ENCODE results near the gene ANKS6. TPM values are rescaled to one million over a fixed set of nuclear protein-coding genes. Genes with fewer than 3 reads are reported as not detected.

The ANKS6 gene
- total RNA-seq, 4 donors from 2014 or later: 15.8 to 31.4 (median 23.6) TPM

DNA sequence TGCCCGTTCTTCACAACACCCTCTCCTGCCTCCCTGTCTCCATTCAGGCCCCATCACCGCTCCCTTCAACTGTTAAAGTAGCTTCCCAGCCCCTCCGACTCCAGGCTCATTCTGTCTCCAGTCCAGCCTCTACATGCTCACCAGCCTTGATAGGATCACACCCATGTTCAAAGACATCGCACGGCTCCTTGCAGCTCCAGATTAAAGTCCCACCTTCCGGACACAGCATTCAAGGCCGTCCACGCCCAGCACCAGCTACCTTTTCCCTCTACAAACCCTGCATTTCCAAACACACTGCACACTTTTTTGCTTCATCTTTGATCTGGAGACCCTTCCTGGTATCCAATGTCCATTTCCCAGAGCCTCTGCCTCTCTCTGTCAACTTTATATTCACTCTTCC is 94.0 kb downstream of the ANKS6 start:
- Histone ChIP-seq H3K9me3 (peaks cover 0 to 9% (median 2%) of the 10 kb centered on the region in 4 donors), H3K4me1 (peaks cover 6 to 7% (median 7%) of the 10 kb centered on the region in 4 donors), H3K27ac (replicated peaks in 1 of 4) (no peak overlapping the region), H3K4me3 (no peak overlapping the region), H3K36me3 (no peaks in the 10 kb centered on the region), H3K27me3 (peaks cover 0 to 82% (median 4%) of the 10 kb centered on the region in 4 donors)
- intact Hi-C loops (cut with DNase I): loop anchor here (10.0 kb wide), 1 partner anchor 388 kb away; no protein-coding TSS in a partner anchor
- no peak for TF ChIP-seq POLR2AphosphoS5 (IDR thresholded peaks at IDR 0.05)
- no peak for TF ChIP-seq POLR2A (IDR thresholded peaks at IDR 0.05; ENCODE audit: low read depth)
- TF ChIP-seq, protein P1, sequence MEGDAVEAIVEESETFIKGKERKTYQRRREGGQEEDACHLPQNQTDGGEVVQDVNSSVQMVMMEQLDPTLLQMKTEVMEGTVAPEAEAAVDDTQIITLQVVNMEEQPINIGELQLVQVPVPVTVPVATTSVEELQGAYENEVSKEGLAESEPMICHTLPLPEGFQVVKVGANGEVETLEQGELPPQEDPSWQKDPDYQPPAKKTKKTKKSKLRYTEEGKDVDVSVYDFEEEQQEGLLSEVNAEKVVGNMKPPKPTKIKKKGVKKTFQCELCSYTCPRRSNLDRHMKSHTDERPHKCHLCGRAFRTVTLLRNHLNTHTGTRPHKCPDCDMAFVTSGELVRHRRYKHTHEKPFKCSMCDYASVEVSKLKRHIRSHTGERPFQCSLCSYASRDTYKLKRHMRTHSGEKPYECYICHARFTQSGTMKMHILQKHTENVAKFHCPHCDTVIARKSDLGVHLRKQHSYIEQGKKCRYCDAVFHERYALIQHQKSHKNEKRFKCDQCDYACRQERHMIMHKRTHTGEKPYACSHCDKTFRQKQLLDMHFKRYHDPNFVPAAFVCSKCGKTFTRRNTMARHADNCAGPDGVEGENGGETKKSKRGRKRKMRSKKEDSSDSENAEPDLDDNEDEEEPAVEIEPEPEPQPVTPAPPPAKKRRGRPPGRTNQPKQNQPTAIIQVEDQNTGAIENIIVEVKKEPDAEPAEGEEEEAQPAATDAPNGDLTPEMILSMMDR (IDR thresholded peaks at IDR 0.05): no peak
- TF ChIP-seq EP300 (IDR thresholded peaks at IDR 0.05): no peak
- DNase-seq (ENCODE audit: extremely low spot score): no peak
- whole genome bisulfite sequencing: 90% methylated on average over 8 of the region's 8 CpGs

DNA sequence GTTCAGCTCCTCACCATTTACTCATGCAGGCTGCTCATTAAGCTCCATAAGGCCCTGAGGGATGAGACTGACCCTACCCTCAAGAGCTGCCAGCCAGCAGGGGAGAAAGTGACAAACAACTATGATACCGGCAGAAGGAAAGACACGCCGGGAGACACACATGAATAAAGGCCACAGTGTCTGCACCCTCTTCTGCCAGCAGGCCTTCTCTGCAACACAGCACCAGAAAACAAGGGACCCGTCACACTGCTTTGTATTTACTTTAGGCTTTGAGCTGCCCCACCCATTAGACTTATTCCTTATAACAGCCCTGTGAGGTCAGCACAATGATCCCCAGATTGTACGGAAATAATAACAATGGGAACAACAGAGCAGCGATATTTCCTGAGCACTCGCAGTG is 94.8 kb downstream of the ANKS6 start:
- intact Hi-C loops (cut with DNase I): loop anchor here (10.0 kb wide), 1 partner anchor 387 kb away; no protein-coding TSS in a partner anchor

DNA sequence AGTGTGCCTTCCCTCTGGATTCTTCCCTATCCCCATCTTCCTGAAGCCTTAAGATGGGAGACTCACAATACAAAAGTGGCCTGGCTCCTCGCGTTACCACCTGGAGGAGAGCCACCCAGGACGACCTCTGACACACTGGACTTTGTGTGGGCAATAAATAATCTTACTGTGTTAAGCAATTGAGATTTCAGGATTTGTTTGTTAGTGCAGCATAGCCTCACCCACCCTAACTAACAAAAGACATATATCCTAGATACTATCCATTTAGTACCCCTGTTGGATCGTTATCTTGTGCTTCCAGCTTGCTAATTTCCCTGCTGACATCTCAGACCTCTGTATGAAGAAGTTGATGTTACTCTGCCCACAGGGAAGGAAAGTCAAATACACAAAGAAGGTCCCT is 95.6 kb downstream of the ANKS6 start:
- H3K4me3 ChIP-seq: no peak overlapping the region
- peaks cover 0 to 9% (median 2%) of the 10 kb centered on the region in 4 donors for H3K9me3 ChIP-seq
- intact Hi-C loops (cut with DNase I): loop anchor here (10.0 kb wide), 1 partner anchor 386 kb away; no protein-coding TSS in a partner anchor
- 57% methylated on average over 4 of the region's 4 CpGs for WGBS
- DNase-seq (ENCODE audit: extremely low spot score): no peak
- H3K27me3 ChIP-seq: peaks cover 0 to 80% (median 3%) of the 10 kb centered on the region in 4 donors
- no peaks in the 10 kb centered on the region for H3K36me3 ChIP-seq
- no peak overlapping the region for H3K27ac ChIP-seq (replicated peaks in 1 of 4)
- TF ChIP-seq EP300 (IDR thresholded peaks at IDR 0.05) (no peak), POLR2A (IDR thresholded peaks at IDR 0.05; ENCODE audit: low read depth) (no peak), POLR2AphosphoS5 (IDR thresholded peaks at IDR 0.05) (no peak)
- TF ChIP-seq, protein P1 (IDR thresholded peaks at IDR 0.05): no peak
- no peaks in the 10 kb centered on the region for H3K4me1 ChIP-seq

More for the DNA sequence above, 94.8 kb downstream of the ANKS6 start:
- TF ChIP-seq EP300 (IDR thresholded peaks at IDR 0.05): no peak
- TF ChIP-seq, protein P1 (IDR thresholded peaks at IDR 0.05): no peak
- no peak for TF ChIP-seq POLR2AphosphoS5 (IDR thresholded peaks at IDR 0.05)
- no peak for TF ChIP-seq POLR2A (IDR thresholded peaks at IDR 0.05; ENCODE audit: low read depth)
- Histone ChIP-seq H3K4me3 (no peak overlapping the region), H3K27ac (replicated peaks in 1 of 4) (no peak overlapping the region), H3K4me1 (no peaks in the 10 kb centered on the region), H3K9me3 (peaks cover 0 to 9% (median 2%) of the 10 kb centered on the region in 4 donors), H3K36me3 (no peaks in the 10 kb centered on the region), H3K27me3 (peaks cover 0 to 80% (median 3%) of the 10 kb centered on the region in 4 donors)
- 77% methylated on average over 7 of the region's 7 CpGs for WGBS
- no peak for DNase-seq (ENCODE audit: extremely low spot score)

DNA sequence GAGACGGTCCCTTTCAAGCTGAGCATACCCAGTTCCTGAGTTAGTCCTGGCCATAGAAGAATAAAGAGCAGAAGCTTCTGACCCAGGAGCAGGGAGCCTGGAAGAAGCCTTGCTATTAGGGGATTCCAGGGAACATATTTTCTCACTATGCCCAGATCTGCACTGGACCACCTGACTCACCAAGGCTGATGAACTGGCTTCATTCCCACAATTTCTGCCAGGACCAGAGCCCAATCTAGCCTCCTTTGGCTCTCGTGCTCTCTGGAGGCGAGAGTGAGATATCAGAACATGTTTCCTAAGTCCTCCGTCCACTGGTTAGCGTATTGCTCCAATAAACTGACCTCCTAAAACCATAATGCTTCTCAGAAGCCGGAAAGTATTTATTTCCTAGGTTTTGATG is 97.5 kb downstream of the ANKS6 start:
- no peak overlapping the region for H3K27ac ChIP-seq (replicated peaks in 1 of 4)

More for the DNA sequence above, 97.5 kb downstream of the ANKS6 start:
- no peak for TF ChIP-seq POLR2A (IDR thresholded peaks at IDR 0.05; ENCODE audit: low read depth)
- TF ChIP-seq, protein P1 (IDR thresholded peaks at IDR 0.05): no peak
- TF ChIP-seq EP300 (IDR thresholded peaks at IDR 0.05): no peak
- TF ChIP-seq POLR2AphosphoS5 (IDR thresholded peaks at IDR 0.05): no peak
- intact Hi-C loops (cut with DNase I): no loop called here
- Histone ChIP-seq H3K4me3 (no peak overlapping the region), H3K9me3 (peaks cover 0 to 9% (median 2%) of the 10 kb centered on the region in 4 donors), H3K36me3 (no peaks in the 10 kb centered on the region), H3K27me3 (peaks cover 0 to 73% (median under 1%) of the 10 kb centered on the region in 4 donors), H3K4me1 (no peaks in the 10 kb centered on the region)
- 87% methylated on average over 6 of the region's 6 CpGs for WGBS
- no peak for DNase-seq (ENCODE audit: extremely low spot score)

All from esophagus muscularis mucosa (tissue), 4 donors.